A673 (cell line): ENCODE measurements around the gene PYROXD2. TPM values are rescaled to one million over a fixed set of nuclear protein-coding genes. Genes with fewer than 3 reads are reported as not detected.

Source experiments
- BruUV-seq: library from RNA; stranded (reverse); fragments of 400-500 nt; replicated peaks from 2 replicates; lab custom pipeline; 2021; lab: Mats Ljungman, UMichigan
- CTCF ChIA-PET: fragments of 300-600 bp; sonication (Branson Sonifier 250); formaldehyde crosslinking; loops from one replicate; lab custom pipeline; 2022; ENCODE audit warnings: antibody characterized with exemption; lab: Charles Lee
- POLR2A ChIA-PET: fragments of 300-600 bp; sonication (Branson Sonifier 250); formaldehyde crosslinking; loops from one replicate; lab custom pipeline; 2022; ENCODE audit warnings: antibody characterized with exemption; ENCODE audit not compliant: low non-redundant PET; lab: Charles Lee
- DNase-seq: peaks from one replicate; pipeline ENCODE4 v3.0.0-alpha.2; 2015; ENCODE audit warnings: low spot score
- H3K27ac ChIP-seq: fragments of 200-600 bp; sonication (generic); 2 replicates; pipeline ENCODE4 v1.5.1; 2016; ENCODE audit warnings: mixed run types, low read depth, mild to moderate bottlenecking, mixed read lengths, antibody characterized with exemption, low read length; ENCODE audit not compliant: poor library complexity, severe bottlenecking
- H3K27me3 ChIP-seq: fragments of 200-600 bp; sonication (generic); replicated peaks from 2 replicates; pipeline ENCODE4 v1.6.1; 2017; ENCODE audit warnings: mixed run types, low read depth, mild to moderate bottlenecking, mixed read lengths, antibody characterized with exemption, low read length; ENCODE audit not compliant: insufficient read depth, poor library complexity
- H3K36me3 ChIP-seq: fragments of 200-600 bp; sonication (generic); 2 replicates; pipeline ENCODE4 v1.6.1; 2016; ENCODE audit warnings: mixed run types, mild to moderate bottlenecking, mixed read lengths, antibody characterized with exemption, low read length; ENCODE audit not compliant: insufficient read depth, poor library complexity, severe bottlenecking
- H3K4me1 ChIP-seq: fragments of 200-600 bp; sonication (generic); 2 replicates; pipeline ENCODE4 v1.6.1; 2017; ENCODE audit warnings: mixed run types, mild to moderate bottlenecking, mixed read lengths, antibody characterized with exemption, low read length; ENCODE audit not compliant: insufficient read depth, poor library complexity, severe bottlenecking
- H3K4me3 ChIP-seq: fragments of 200-600 bp; sonication (generic); 2 replicates; pipeline ENCODE4 v1.5.1; 2016; ENCODE audit warnings: low read depth, mixed run types, mild to moderate bottlenecking, mixed read lengths, low read length; ENCODE audit not compliant: poor library complexity, severe bottlenecking
- H3K9me3 ChIP-seq: fragments of 200-600 bp; sonication (generic); 2 replicates; pipeline ENCODE4 v1.6.1; 2016; ENCODE audit warnings: mixed run types, low read depth, mild to moderate bottlenecking, mixed read lengths, antibody characterized with exemption, low read length; ENCODE audit not compliant: poor library complexity, severe bottlenecking
- CTCF ChIP-seq: fragments of 300-800, 200-600 bp; sonication (generic); conservative IDR thresholded peaks from 2 replicates; pipeline ENCODE4 v1.5.1; 2017; ENCODE audit warnings: low read depth, mild to moderate bottlenecking, antibody characterized with exemption, low read length, moderate library complexity, mixed read lengths
- EZH2 ChIP-seq: fragments of 200-600 bp; sonication (generic); IDR thresholded peaks from 2 replicates; pipeline ENCODE4 v1.6.1; 2017; ENCODE audit warnings: borderline replicate concordance, low read depth, mild to moderate bottlenecking, mixed read lengths, antibody characterized with exemption, low read length; ENCODE audit not compliant: poor library complexity, severe bottlenecking
- intact Hi-C: fragments of 100-400 bp; cut with micrococcal nuclease; formaldehyde crosslinking; loops from one replicate; pipeline ENCODE4 v1.10.0; 2022; ENCODE audit not compliant: unreplicated experiment
- total RNA-seq: library from RNA; stranded (reverse); gene quantifications from 2 replicates; pipeline ENCODE4 v1.2.3, GENCODE V29; 2021

PYROXD2 gene
- total RNA-seq, 1 experiment from 2014 or later, result 4.0 TPM

- BruUV-seq, result no TSS peak
- intact Hi-C loops, result no loop called here
- Histone ChIP-seq H3K27me3 (no peaks in the 10 kb centered on the region), H3K4me1 (no peaks in the 10 kb centered on the region), H3K36me3 (no peaks in the 10 kb centered on the region), H3K4me3 (no peak overlapping the region), H3K9me3 (no peaks in the 10 kb centered on the region), H3K27ac (no peak overlapping the region)
- POLR2A ChIA-PET, result no interaction called here
- TF ChIP-seq CTCF (no peak), EZH2 (no peak)
- DNase-seq, result no peak
- CTCF ChIA-PET, result no interaction called here
Measured at GRCh38 chr10:98396096-98397063, 18.6 kb downstream of the PYROXD2 start.

GRCh38 chr10:98394851-98395440 is 20.0 kb downstream of the PYROXD2 start:
- Histone ChIP-seq H3K27me3 (no peaks in the 10 kb centered on the region), H3K27ac (no peak overlapping the region), H3K9me3 (no peaks in the 10 kb centered on the region), H3K4me1 (no peaks in the 10 kb centered on the region), H3K36me3 (no peaks in the 10 kb centered on the region), H3K4me3 (no peak overlapping the region)
- no peak for DNase-seq
- intact Hi-C loops, result no loop called here
- ChIA-PET CTCF (no interaction called here), POLR2A (no interaction called here)
- TF ChIP-seq CTCF (no peak), EZH2 (no peak)
- no TSS peak for BruUV-seq

- POLR2A ChIA-PET, result no interaction called here
- H3K4me1 ChIP-seq, result no peaks in the 10 kb centered on the region
- CTCF ChIA-PET, result no interaction called here
- no TSS peak for BruUV-seq
- no peaks in the 10 kb centered on the region for H3K27me3 ChIP-seq
- H3K9me3 ChIP-seq, result no peaks in the 10 kb centered on the region
- H3K4me3 ChIP-seq, result no peak overlapping the region
- intact Hi-C loops, result no loop called here
- no peak overlapping the region for H3K27ac ChIP-seq
- DNase-seq, result no peak
- H3K36me3 ChIP-seq, result no peaks in the 10 kb centered on the region
- no peak for TF ChIP-seq EZH2
- TF ChIP-seq CTCF, result no peak
Measured at GRCh38 chr10:98391578-98391991, 23.4 kb downstream of the PYROXD2 start.
